Measurements from ENCODE around the gene P2RY8.

The P2RY8 gene

GRCh38 chrX:1488745-1489144 lies 48.2 kb downstream of the P2RY8 start:
- DNase-seq (ENCODE audit: low read depth) = no peak
- no peak overlapping the region for H3K4me3 ChIP-seq (ENCODE audit: low read length)
- no peak for TF ChIP-seq CTCF (conservative IDR thresholded peaks at IDR 0.05; ENCODE audit: low read depth, low read length)

GRCh38 chrX:1488141-1488540 lies 48.8 kb downstream of the P2RY8 start:
- TF ChIP-seq CTCF (conservative IDR thresholded peaks at IDR 0.05; ENCODE audit: low read depth, low read length) = no peak
- no peak overlapping the region for H3K4me3 ChIP-seq (ENCODE audit: low read length)
- DNase-seq (ENCODE audit: low read depth) = no peak

GRCh38 chrX:1487401-1487800 lies 49.6 kb downstream of the P2RY8 start:
- no peak overlapping the region for H3K4me3 ChIP-seq (ENCODE audit: low read length)
- no peak for DNase-seq (ENCODE audit: low read depth)
- no peak for TF ChIP-seq CTCF (conservative IDR thresholded peaks at IDR 0.05; ENCODE audit: low read depth, low read length)

GRCh38 chrX:1486749-1487361 lies 50.1 kb downstream of the P2RY8 start:
- no peak for TF ChIP-seq CTCF (conservative IDR thresholded peaks at IDR 0.05; ENCODE audit: low read depth, low read length)
- H3K4me3 ChIP-seq (ENCODE audit: low read length) = no peak overlapping the region
- DNase-seq (ENCODE audit: low read depth) = no peak

GRCh38 chrX:1486177-1486576 lies 50.8 kb downstream of the P2RY8 start:
- no peak for TF ChIP-seq CTCF (conservative IDR thresholded peaks at IDR 0.05; ENCODE audit: low read depth, low read length)
- H3K4me3 ChIP-seq (ENCODE audit: low read length) = no peak overlapping the region
- DNase-seq (ENCODE audit: low read depth) = no peak

- DNase-seq (ENCODE audit: low read depth) = no peak
- H3K4me3 ChIP-seq (ENCODE audit: low read length) = no peak overlapping the region
Measured at GRCh38 chrX:1485033-1485432, 52.0 kb downstream of the P2RY8 start.

More at GRCh38 chrX:1485033-1485432, 52.0 kb downstream of the P2RY8 start:
- no peak for TF ChIP-seq CTCF (conservative IDR thresholded peaks at IDR 0.05; ENCODE audit: low read depth, low read length)

Measured in retinal pigment epithelial cell (primary cell).